ENCODE data around the gene GPRIN2. TPM values are rescaled to one million over a fixed set of nuclear protein-coding genes. Genes with fewer than 3 reads are reported as not detected.
A peak's percentile ranks its signal among the peaks of the same experiment; 100 is the strongest.

The GPRIN2 gene
- total RNA-seq, 1 donor from 2014 or later, result 9.4 TPM

GRCh38 chr10:46549171-46550075, 7.0 kb downstream of the GPRIN2 start:
- peak; percentile 41 for DNase-seq (ENCODE audit: low spot score)

DNA sequence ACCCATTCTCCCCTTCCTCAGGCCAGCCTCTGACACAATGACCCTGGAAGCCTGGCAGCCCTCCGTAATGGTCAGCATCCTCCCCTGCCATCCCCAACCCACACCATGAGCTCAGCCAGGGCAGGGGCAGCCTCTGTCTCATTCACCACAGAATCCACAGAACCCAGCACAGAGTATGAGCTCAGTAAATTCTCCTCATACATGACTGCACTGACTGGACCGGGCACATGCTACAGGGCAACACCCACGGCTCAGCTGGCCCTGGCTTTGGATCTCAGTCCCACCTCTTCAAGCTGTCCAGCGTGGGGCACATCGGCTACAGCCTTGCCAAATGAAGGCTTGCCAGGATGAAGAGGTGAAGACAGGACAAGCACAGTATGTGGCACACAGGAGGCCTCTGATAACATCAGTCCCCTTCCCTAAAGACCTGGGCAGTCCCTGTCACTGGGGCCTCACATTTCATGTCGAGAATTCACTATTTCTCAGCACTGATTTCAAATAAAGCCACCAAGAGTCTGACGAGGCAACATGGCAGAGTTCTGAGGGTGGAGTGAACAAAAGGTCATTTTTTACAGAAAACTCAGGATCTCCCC, 7.9 kb downstream of the GPRIN2 start:
- peak; percentile 41 for DNase-seq (ENCODE audit: low spot score)

DNA sequence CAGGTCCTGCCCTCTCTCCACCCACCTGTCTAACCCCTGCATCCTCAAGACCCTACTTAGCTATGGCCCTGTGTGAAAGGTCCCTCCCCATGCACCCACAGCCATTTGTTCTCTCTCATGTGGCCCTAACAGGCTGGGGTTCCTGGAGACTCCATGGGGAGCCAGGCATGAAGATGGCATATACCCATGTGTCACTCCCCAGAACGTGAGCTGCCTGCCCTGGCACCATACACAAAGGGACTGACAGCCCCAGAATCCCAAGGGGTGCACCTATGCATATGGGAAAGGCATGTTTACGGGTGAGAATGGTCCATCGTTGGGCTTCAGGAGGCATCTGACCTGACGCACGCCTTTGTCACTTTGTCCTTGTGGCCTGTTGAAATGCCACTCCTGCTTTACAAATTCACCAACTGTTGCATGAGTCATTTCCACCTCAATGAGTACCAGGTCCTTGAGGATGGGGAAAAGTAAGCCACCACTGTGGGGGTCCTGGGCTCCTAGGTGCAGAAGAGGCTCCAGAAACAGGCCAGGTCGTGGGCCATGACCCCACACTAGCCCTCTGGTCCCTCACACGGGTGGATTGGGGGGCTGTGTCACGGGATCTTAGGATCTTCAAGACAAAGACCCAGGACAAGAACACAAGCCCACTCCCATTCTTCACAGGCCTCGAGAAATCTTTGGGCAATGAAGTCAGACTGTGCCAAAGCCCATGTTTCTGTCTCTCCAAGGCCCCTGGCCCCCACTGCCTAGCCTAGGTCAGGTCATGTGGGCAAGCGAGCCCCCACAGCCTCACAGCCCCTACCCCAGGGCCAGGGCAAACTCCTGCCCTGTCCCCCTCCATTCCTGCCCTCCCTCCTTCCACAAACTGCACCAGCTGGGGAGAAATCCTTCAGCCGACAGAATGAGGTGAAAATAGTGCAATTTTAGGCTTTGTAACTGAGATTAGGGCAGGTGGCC, 8.6 kb downstream of the GPRIN2 start:
- DNase-seq (ENCODE audit: low spot score), result peak; percentile 42

- DNase-seq (ENCODE audit: low spot score), result peak; percentile 43
Observed at GRCh38 chr10:46546591-46547540, 9.6 kb downstream of the GPRIN2 start.

DNA sequence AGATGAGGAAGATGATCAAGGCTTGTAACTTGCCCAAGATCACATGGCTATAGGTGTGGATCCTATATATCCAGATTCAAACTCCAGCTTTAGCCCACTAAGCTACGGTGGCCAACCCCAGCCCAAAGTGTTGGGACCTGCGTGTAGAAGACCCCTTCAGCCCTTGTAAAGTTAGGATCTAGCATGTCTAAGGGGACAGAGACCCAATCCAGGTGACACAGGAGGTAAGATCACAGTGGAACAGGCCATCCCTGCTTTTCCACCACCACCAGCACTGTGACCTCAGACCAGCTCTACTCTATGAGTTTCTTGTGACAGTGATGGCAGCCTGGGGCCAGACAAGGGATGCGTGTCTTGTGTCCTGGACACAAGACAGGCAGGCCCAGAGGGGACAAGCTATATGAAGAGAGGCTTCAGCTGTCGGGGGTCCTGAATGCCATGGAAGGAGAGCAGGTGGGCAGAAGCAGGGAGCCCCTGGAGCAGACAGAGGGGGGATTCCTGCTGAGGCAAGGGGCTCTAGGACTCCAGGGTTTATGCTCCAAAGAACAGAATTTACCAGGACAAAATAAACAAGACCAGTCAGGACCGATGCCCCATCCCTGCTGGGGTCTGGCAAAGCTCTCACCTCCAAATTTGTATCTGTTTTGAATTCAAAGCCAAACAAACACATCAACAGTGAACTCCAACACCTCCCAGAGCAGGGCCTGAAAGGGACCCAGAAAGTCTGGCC, 10.4 kb downstream of the GPRIN2 start:
- peak; percentile 42 for DNase-seq (ENCODE audit: low spot score)

DNA sequence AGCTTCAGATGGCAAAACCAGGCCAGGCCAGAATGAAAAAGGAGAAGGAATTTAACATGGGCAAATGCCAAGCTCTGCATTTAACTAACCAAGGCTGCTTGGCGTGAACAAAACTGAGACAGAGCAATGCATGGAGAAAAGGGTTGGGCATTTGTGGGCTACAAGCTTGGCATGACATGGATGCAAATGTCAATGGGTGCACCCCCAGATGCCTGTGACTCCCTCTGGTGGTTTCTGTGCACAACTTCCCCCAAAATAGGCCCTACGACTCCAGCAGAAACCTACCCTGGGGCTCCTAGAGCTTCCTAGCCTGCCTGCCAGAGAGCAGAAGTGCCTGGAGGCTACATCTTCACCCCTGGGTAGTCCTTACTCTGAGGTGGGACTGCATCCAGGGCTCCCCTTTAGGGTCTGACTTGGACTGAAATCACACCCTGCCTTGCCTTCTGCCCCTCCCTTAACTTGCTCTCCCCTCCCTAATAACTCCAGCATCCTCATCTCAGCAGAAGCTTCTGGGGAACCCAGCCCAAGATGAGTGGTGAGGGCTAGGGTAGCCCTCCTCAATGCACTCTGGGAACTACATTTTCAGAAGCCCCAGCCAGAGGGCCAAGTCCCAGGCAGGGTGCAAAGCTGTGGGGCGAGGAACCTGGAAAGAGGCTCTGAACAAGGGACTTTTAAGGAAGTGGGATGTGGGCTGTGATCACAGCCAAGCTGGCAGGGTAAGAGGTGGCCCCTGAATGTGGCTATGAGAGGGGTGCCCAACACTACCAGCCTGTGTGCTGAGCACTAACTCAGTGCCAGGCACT, 11.3 kb downstream of the GPRIN2 start:
- peak; percentile 46 for DNase-seq (ENCODE audit: low spot score)

DNA sequence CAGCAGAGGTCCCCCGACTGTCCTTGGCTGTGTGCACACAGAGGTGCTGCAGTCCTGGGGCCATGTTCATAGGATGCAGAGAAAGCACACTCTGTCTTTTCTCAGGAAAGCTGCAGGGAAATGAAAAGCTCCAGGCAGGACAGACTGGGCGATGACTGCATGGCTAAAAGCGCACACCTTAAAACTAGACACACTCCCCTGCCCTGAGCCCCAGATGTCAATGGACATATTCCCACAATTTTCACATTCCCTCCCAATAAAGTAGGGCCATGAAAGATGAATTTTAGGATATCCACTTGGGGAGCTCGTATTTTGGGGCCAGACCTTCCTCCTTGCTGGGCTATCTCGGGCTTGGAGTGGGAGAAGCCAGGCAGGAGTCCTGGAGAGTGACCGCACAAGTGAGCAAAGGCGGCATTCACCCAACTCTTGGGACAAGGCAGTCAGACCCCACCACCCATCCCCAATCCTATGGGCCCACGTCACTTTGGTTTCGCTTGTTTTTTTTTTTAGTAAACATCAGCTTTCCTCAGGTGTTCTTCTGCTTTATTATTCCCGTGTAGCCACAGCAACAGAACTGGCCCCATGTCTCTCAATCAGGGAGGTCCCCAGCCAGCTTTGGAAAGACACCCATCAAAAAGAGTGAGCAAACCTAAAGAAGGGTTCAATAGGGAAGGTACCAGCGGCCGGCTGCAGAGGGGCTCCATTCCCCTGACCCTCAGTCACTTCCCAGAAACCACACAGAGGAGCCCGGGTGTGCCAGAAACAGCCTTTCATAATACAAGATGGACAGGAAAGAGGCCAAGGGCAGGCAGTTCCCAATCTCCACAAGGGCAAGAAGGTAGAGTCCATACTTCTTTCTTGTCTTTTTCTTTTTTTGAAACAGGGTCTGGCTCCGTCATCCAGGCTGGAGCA, 12.7 kb downstream of the GPRIN2 start:
- no peak for DNase-seq (ENCODE audit: low spot score)

- DNase-seq (ENCODE audit: low spot score), result peak; percentile 41
Observed at GRCh38 chr10:46542567-46543465, 13.6 kb downstream of the GPRIN2 start.

DNA sequence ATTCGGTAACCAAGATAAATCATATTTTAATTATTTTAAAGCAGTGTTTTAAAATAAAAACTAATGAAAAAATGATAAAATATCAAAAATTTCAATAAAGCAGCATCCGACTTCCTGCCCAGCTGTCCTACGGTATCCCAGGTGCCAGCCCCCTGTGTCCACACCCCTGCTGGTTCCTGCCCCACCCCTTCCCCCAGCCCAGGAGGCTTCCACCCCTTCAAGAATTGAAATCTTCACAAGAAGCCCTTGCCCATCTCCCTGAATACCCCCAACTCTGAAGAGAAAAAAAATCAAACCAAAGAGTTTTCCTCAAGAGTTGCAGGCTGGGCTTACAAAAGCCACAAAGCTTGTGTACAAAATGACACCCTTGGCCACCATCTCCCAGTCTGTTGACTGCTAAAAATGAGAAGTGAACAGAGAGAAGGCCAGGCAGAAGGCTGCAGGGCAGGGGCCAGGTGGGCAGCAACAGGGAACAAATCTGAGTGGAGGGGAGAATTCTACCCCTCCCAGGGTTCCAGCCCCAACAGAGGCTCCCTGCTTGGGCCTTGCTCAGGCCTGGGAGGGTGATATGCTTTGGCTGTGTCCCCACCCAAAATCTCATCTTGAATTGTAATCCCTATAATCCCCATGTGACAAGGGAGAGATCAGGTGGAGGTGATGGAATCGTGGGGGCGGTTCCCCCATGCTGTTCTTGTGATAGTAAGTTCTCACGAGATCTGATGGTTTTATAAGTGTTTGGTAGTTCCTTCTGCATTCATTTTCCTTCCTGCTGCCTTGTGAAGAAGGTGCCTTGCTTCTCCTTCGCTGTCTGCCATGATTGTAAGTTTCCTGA, 14.5 kb downstream of the GPRIN2 start:
- peak; percentile 48 for DNase-seq (ENCODE audit: low spot score)

DNA sequence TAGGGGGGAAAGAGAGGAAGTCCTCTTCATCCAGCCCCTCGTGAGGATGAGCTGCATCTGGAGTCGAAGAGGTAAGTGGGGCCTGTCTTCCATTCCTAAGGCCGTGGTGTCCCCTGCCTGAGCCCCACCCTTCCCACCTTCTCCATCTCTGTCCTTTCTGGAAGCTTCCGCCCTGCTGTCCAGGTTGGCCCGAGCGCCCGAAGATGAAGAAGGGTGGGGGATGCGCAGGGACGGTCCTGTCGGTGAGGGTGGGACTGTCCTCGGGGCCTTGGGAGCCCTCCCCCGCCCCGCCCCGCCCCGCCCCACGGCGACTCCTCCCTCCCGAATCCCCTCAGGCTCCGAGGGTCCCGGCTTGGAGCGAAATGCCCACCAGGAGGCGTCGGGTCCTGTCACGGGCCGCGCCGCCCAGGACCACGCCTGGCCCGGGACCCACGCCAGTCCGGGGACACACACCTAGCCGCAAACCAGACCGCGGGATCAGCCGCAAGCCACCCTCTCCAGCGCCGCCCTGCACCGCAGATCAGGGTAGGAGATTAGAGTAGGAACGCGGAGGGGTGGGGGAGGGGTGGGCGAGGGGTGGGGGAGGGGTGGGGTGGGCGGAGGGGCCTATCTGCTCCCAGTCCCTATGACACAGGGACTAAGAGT, 15.3 kb downstream of the GPRIN2 start:
- peak; percentile 53 for DNase-seq (ENCODE audit: low spot score)

DNA sequence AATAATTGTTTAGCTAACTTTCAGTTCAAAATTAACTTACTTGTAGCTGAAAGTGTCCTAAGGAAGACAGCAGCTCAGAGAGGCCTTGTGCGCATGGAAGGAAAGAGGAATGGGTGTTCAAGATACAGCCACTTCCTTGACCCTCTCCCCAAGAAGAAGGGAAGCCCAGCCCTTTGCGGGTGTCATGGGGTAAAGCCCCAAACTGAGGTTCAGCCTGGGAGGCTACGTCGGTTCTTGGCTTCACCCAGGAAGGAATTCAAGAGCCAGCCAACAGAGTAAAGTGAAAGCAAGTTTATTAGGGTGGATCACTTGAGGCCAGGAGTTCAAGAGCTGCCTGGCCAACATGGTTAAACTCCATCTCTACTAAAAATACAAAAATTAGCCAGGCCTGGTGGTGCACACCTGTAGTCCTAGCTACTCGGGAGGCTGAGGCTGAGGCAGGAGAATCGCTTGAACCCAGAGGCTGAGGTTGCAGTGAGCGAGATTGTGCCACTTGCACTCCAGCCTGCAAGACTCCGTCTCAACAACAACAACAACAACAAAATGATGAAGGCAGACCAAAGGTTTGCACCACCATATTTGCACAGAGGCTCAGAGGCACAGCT, 15.9 kb downstream of the GPRIN2 start:
- DNase-seq (ENCODE audit: low spot score), result no peak

GRCh38 chr10:46539596-46540411, 16.7 kb downstream of the GPRIN2 start:
- DNase-seq (ENCODE audit: low spot score), result no peak

- DNase-seq (ENCODE audit: low spot score), result no peak
Observed at GRCh38 chr10:46538717-46539426, 17.6 kb downstream of the GPRIN2 start.

GRCh38 chr10:46538155-46538554, 18.3 kb downstream of the GPRIN2 start:
- no peak for DNase-seq (ENCODE audit: low spot score)

Measured in ureter (tissue), 1 donor.